SH-SY5Y (cell line): ENCODE measurements around the gene FRMD8.

ENCODE experiments used
- GATA2 ChIP-seq: IDR thresholded peaks from 2 replicates; pipeline ENCODE4 v1.6.1; 2011; ENCODE audit warnings: mild to moderate bottlenecking, low read depth, low read length
- GATA3 ChIP-seq: IDR thresholded peaks from 2 replicates; pipeline ENCODE4 v1.6.1; 2011; ENCODE audit warnings: low read depth, mild to moderate bottlenecking, low read length, moderate library complexity

GRCh38 chr11:65402790-65403189 lies 16.4 kb downstream of the FRMD8 start:
- TF ChIP-seq GATA2 (no peak), GATA3 (no peak)
